NCI-H1092 treated with DMSO at 0.1 percent for 48 hours (cell line): ENCODE results near the gene COQ8B.
"Not testable (repeated sequence)": the region's sequence is repeated elsewhere in the genome, so short reads cannot be mapped to it uniquely, and the experiment has no call there.

Source experiments
- DNase-seq: peaks from one replicate; lab custom pipeline; 2025; lab: John Stamatoyannopoulos, UW

Gene COQ8B

DNA sequence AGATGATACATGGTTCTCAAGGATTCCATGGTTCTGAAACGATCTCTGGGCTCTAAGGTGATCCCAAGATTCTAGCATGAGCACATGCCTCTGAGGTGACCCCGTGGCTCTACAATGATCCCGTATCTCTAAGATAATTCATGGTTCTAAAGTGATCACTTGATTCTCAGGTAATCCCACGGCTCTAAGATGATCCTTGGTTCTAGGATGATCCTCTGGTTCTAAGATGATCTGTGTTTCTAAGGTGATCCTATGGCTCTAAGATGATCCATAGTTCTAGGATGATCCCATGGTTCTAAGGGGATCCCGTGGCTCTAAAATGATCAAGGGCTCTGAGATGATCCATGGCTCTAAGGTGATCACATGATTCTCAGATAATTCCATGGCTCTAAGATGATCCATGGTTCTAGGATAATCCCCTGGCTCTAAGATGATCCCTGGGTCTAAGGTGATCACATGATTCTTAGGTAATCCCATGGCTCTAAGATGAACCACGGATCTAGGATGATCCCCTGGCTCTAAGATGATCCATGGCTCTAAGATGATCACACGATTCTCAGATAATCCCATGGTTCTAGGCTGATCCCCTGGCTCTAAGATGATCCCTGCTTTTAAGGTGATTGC, 47.6 kb downstream of the COQ8B start:
- DNase-seq = no peak

- DNase-seq = no peak
Measured at GRCh38 chr19:40667602-40668001, 49.1 kb downstream of the COQ8B start.

DNA sequence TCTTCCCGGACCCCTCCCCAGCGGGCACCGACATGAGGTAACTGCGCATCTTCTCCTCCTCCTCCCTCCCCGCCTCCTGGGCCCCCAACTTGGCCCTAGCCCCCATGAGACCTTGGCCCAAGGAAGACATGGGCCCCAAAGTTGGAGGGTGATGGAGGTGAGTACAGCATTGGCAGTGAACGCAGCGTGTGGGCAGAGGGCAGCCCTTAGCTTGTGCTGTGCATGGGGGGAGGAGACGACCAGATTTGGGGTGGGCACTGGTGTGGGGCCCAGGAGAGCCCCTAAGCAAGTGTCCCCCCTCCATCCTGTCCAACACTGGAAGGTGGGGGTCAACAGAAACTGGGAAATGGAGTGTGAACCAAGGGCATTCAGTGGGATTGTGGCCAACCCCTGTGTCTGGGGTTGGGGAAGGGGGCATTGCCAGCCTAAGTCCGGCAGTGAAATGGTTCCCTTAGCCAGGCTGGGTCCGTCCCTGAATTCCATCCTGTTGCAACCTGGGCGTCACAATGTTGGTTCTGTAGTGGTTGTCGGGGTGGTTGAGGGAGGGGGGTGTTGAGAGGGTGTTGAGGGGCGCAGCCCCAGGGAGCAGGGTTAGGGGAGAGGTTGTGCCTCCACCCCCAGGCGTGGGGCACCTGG, 49.8 kb downstream of the COQ8B start:
- DNase-seq = no peak

- no peak for DNase-seq
Measured at GRCh38 chr19:40663695-40664692, 52.7 kb downstream of the COQ8B start.

GRCh38 chr19:40662925-40663694, 53.6 kb downstream of the COQ8B start:
- peak; percentile 37 for DNase-seq

GRCh38 chr19:40661616-40662015, 55.1 kb downstream of the COQ8B start:
- DNase-seq = no peak

- DNase-seq = no peak
Measured at GRCh38 chr19:40659566-40659965, 57.1 kb downstream of the COQ8B start.

GRCh38 chr19:40659116-40659515, 57.6 kb downstream of the COQ8B start:
- DNase-seq = no peak

DNA sequence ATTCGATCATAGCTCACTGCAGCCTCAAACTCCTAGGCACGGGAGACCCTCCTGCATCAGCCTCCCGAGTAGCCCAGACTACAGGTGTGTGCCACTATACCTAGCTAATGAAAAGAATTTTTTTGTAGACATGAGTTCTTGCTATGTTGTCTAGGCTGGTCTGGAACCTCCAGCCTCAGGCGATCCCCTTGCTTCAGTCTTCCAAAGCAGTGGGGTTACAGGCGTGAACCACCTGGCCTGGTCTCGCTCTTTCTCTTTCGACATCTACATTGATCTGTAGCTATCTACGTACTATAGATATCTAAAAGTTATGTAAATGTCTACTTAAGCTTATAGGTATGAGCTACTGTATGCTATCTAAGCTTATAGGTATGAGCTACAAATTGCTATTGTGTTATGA, 58.7 kb downstream of the COQ8B start:
- DNase-seq = no peak

DNA sequence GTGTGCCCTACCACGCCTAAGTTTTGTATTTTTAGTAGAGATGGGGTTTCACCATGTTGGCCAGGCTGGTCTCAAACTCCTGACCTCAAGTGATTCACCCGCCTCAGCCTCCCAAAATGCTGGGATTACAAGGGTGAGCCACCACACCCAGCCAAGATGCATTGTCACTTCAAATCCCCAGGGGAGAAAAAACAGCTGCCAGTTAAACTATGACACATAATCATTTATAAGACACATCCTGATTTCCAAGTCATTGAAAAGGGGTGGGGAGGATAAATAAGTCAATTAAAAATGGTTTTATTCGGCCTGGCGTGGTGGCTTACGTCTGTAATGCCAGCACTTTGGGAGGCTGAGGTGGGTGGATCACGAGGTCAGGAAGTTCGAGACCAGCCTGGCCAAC, 61.0 kb downstream of the COQ8B start:
- not testable (repeated sequence) for DNase-seq

- DNase-seq = not testable (repeated sequence)
Measured at GRCh38 chr19:40652303-40652702, 64.4 kb downstream of the COQ8B start.

DNA sequence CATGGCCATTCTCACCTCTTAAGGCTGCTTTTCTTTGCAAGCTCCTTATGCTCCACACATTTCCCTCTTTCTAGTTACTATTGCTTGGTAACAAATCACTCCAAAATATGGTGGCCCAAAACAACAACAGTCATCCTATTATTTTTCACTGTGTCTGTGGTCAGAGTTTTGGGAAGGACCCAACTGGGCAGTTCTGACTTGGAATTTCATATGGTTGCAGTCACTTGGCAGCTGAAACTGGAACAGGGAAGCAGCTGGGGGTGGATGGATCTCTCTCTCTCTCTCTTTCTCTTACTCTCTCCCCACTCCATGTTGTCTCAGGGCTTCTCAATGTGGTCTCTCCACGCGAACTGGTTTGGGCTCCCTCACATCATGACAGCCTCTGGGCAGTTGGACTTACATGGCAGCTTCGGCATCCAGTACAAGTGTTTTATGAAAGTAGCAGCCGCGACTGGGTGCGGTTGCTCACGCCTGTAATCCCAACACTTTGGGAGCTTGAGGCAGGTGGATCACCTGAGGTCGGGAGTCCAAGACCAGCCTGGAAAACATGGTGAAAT, 65.9 kb downstream of the COQ8B start:
- DNase-seq = no peak

DNA sequence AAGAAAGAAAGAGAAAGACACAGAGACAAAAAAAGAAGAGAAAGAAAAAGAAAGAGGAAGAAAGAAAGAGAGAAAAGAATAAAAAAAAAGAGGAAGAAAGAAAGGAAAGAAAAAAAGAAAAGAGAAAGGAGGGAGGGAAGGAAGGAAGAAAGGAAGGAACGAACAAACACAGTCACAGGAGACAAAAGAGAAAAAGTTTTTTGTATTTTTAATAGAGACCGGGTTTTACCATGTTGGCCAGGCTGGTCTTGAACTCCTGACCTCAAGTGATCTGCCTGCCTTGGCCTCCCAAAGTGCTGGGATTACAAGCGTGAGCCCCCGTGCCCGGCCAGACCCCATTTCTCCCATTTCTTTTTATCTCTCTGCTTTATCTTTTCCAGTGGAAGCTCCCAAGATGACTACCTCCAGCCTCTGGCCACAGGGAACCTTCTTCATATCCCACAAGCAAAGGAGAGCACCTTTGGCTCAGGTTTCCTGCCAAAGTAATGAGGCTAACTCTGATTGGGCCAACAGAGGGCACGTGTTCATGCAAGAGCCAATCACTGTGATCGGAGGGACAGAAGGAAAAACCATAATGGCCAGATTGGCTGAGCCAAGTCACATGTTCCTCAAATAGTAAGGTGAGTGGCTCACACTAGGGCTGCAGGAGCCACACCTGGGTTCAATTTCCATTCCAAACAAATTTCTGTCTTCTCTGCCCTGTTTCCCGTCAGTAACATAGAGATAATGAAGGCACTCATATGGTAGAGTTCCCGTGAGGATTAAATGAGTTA, 66.6 kb downstream of the COQ8B start:
- DNase-seq = not testable (repeated sequence)

DNA sequence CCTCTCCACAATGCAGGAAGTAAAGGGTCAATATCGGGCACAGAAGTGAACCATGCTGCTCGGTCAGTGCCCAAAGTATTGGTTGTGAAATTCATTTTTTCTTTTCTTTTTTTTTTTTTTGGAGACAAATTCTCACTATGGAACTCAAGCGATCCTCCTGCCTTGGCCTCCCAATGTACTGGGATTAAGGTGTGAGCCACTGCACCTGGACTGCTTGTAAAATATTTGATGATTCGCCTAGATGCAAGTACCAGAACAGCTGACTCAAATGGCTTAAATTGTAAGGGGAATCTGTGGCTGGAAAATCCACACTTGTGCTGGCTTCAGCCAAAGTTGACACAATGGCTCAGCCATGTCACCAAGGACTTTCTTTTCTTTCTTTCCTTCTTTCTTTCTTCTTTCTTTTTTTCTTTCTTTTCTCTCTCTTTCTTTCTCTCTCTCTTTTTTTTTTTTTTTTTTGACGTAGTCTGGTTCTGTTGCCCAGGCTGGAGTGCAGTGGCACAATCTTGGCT, 69.9 kb downstream of the COQ8B start:
- no peak for DNase-seq

GRCh38 chr19:40642757-40643305, 73.9 kb downstream of the COQ8B start:
- DNase-seq = no peak

- no peak for DNase-seq
Measured at GRCh38 chr19:40642051-40642706, 74.5 kb downstream of the COQ8B start.
